22Rv1 (cell line): ENCODE results near the gene C11orf91.

Source experiments
- H3K27ac ChIP-seq: fragments of 450-650 bp; 2 replicates; pipeline ENCODE4 v1.5.1; 2017
- CTCF ChIP-seq: fragments of 450-650 bp; IDR thresholded peaks from 2 replicates; pipeline ENCODE4 v1.5.1; 2017; ENCODE audit warnings: mild to moderate bottlenecking
- ZFX ChIP-seq: fragments of 450-650 bp; IDR thresholded peaks from 2 replicates; pipeline ENCODE4 v1.6.1; 2017; ENCODE audit warnings: antibody characterized with exemption, borderline replicate concordance

The C11orf91 gene

GRCh38 chr11:33692541-33692940, 8.1 kb downstream of the C11orf91 start:
- no peak overlapping the region for H3K27ac ChIP-seq
- TF ChIP-seq CTCF (no peak), ZFX (no peak)

- TF ChIP-seq CTCF (no peak), ZFX (no peak)
- no peak overlapping the region for H3K27ac ChIP-seq
Measured at GRCh38 chr11:33692013-33692504, 8.6 kb downstream of the C11orf91 start.

GRCh38 chr11:33691066-33691864, 9.4 kb downstream of the C11orf91 start:
- TF ChIP-seq CTCF (no peak), ZFX (no peak)
- peak overlapping the region; percentile 25; the same call in 1 of the 2 replicates for H3K27ac ChIP-seq

GRCh38 chr11:33690290-33691065, 10.1 kb downstream of the C11orf91 start:
- TF ChIP-seq CTCF (no peak), ZFX (no peak)
- no peak overlapping the region; the same call in 1 of the 2 replicates for H3K27ac ChIP-seq

GRCh38 chr11:33689501-33689900, 11.1 kb downstream of the C11orf91 start:
- TF ChIP-seq CTCF, result no peak
- TF ChIP-seq ZFX, result no peak
- no peak overlapping the region for H3K27ac ChIP-seq

GRCh38 chr11:33689085-33689484, 11.5 kb downstream of the C11orf91 start:
- H3K27ac ChIP-seq, result no peak overlapping the region
- TF ChIP-seq ZFX, result no peak
- TF ChIP-seq CTCF, result no peak
